Activated CD4-positive, alpha-beta T cell treated with anti-CD3 and anti-CD28 coated beads, Interleukin-2, amount 10 ng/mL, durations not matched to agents 24 days and 14 days (primary cell): ENCODE results near the gene SYNDIG1L. TPM values are rescaled to one million over a fixed set of nuclear protein-coding genes. Genes with fewer than 3 reads are reported as not detected.

Experiments
- DNase-seq: peaks from one replicate; pipeline ENCODE4 v3.0.0; 2022
- H3K27ac Mint-ChIP-seq: one replicate; pipeline ENCODE4 v1.8.0; 2022; ENCODE audit warnings: mild to moderate bottlenecking, mixed read lengths
- H3K27me3 Mint-ChIP-seq: one replicate; pipeline ENCODE4 v1.8.0; 2022; ENCODE audit warnings: mixed read lengths
- H3K36me3 Mint-ChIP-seq: one replicate; pipeline ENCODE4 v1.8.0; 2022; ENCODE audit warnings: low read depth, mild to moderate bottlenecking, mixed read lengths
- H3K4me1 Mint-ChIP-seq: one replicate; pipeline ENCODE4 v1.8.0; 2021; ENCODE audit warnings: mixed read lengths
- H3K4me3 Mint-ChIP-seq: one replicate; pipeline ENCODE4 v1.8.0; 2022; ENCODE audit warnings: mild to moderate bottlenecking, moderate library complexity, mixed read lengths
- H3K9me3 Mint-ChIP-seq: one replicate; pipeline ENCODE4 v1.8.0; 2021; ENCODE audit warnings: mixed read lengths
- intact Hi-C: fragments of 100-400 bp; cut with micrococcal nuclease; formaldehyde crosslinking; loops from one replicate; pipeline ENCODE4 v1.15.1; 2023
- total RNA-seq: library from RNA; stranded (reverse); gene quantifications from 2 replicates; pipeline ENCODE4 v1.2.3, GENCODE V29; 2022

The SYNDIG1L gene
- total RNA-seq: not detected in 2 replicates

DNA sequence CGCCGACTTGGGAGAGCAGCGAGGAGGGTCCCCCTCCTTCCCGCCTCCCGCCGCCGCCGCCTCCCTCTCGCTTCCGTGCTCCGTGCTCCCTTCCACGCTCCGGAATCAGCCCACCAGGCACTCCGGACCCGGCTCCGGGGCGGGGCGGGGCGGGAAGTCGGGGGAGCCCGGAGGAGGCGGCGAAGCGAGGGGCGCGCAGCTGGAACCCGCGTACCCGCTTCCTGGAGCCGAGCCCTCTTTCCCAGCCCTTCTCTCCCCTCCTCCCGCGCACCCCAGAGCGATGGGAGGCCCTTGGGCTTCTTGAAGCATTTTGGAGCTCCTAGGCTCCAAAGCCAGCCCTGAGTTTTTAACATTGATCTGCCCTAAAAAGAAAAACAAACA lies at the start of gene SYNDIG1L:
Gene SYNDIG1L (minus strand): TSS at position 9 of the 381 bp plus-strand sequence. CDS start 16,466 bp downstream, outside the sequence.
- intact Hi-C loops: no loop called here
- peaks cover 36% of the 10 kb centered on the region for H3K27me3 Mint-ChIP-seq
- no peak within 1 kb of the TSS for H3K27ac Mint-ChIP-seq
- peak within 1 kb of the TSS; percentile 26 for H3K4me3 Mint-ChIP-seq
- H3K9me3 Mint-ChIP-seq: no peaks in the 10 kb centered on the region
- no peaks in the 10 kb centered on the region for H3K36me3 Mint-ChIP-seq
- no peak for DNase-seq
- peaks cover 2% of the 10 kb centered on the region for H3K4me1 Mint-ChIP-seq

DNA sequence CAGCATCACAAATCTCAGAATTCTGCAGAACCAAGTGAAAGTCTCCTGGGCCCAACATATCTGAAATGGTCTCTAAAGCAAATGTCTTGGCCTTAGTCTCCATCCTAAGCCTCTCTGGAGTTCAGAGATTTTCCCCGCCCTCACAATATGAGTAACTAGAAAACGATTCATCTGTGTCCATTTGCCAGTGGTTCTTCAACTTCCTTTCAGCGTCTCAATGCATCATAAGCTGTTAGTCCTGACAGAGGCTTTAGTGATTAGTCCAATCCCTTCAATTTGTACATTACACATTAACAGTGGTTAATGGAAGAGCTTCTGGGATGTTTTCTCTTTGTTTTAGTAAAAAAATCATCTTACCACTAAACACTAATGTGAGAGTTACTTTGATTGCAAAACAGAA lies 49.7 kb upstream of the SYNDIG1L start:
- Mint-ChIP-seq H3K9me3 (no peaks in the 10 kb centered on the region), H3K36me3 (peaks cover 2% of the 10 kb centered on the region), H3K4me1 (no peaks in the 10 kb centered on the region), H3K27ac (no peak overlapping the region), H3K4me3 (no peak overlapping the region), H3K27me3 (no peaks in the 10 kb centered on the region)
- no peak for DNase-seq
- intact Hi-C loops: no loop called here

DNA sequence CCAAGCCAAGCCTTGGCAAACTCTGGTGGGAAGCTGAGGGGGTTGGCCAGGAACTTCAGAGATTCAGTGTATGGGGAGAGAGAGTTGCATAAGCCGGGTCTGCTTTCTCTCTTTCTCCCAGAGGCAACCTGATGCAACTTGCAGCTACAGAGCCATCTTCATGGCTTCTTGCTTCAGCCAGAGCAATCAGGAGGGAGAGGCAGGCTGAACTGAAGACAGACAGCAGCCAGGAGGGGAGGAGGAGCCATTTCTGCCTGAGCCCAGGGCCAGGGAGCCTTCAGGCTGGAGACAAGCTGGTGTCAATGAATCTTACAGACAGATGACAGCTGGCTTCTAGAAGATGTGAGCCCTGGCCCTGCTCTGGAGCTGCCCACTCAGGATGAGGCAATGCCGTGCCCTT lies 48.4 kb upstream of the SYNDIG1L start:
- Mint-ChIP-seq H3K36me3 (peaks cover 2% of the 10 kb centered on the region), H3K27me3 (no peaks in the 10 kb centered on the region), H3K4me1 (no peaks in the 10 kb centered on the region), H3K9me3 (no peaks in the 10 kb centered on the region), H3K4me3 (no peak overlapping the region), H3K27ac (no peak overlapping the region)
- intact Hi-C loops: no loop called here
- no peak for DNase-seq

DNA sequence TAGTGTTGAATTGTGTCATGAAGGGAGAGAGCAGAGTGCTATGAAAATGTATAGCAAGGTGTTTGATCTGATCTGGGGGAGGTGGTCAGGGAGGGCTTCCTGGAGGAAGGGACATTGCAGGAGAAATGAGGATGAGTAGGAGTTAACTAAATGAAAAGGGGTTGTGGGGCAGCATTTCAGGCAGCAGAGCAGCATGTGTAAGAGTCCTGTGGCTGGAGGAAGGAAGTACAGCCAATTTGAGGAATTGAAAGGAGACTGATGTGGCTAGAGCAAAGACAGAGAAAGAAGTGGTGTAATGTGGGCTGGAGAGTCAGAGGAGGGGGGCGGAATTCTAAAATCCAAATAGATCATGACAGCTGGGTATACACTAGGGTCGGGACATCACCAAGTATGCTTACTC lies 46.6 kb upstream of the SYNDIG1L start:
- H3K36me3 Mint-ChIP-seq: no peaks in the 10 kb centered on the region
- H3K9me3 Mint-ChIP-seq: no peaks in the 10 kb centered on the region
- H3K4me1 Mint-ChIP-seq: peaks cover 5% of the 10 kb centered on the region
- H3K27ac Mint-ChIP-seq: no peak overlapping the region
- no peaks in the 10 kb centered on the region for H3K27me3 Mint-ChIP-seq
- no peak overlapping the region for H3K4me3 Mint-ChIP-seq
- DNase-seq: no peak
- intact Hi-C loops: no loop called here

DNA sequence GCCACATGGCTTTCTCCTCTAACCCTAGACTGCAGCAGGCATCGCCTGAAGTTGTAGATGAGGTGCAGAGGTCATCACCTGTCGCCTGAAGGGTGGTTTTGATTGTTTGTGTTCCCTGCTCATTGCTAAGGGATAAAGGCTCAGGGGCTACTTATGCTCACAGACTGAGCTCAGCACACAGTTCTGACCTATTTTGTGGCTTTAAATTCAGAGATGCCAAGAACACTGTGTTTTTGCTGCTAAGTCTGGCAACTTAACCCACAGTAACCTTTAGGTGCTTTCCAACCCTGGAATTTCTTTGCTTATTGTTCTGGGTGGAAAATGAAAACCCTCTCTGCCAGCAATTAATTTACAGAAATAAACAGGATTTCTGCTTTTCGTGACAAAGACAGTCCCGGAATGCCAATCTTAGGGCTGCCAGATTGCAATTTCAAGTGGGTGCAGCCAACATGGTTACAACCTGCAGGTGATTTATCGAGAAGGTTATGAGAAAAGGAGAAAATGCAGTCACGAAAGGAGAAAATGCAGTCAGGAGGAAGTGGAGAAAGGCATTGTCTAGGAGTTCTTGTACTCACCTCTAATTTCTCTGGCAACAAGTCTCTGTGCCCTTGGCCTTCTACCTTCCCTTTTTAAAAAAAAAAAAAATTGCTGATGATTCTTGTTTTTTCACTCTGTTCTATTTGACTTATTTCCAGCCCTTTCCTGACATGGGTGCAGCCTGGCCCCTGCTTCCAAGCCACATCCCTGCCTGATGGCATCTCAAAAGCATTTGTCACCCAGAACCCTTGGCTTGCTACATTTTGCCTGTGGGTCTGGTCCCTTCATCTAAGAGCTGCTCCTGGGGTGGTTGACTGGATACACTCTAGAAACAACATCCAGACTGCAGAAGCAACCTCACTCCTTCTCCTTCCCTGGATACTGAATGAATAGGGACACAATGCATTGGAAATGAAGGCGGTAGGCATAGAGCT lies 43.8 kb upstream of the SYNDIG1L start:
- Mint-ChIP-seq H3K36me3 (no peaks in the 10 kb centered on the region), H3K4me1 (peaks cover 5% of the 10 kb centered on the region), H3K27me3 (no peaks in the 10 kb centered on the region), H3K4me3 (no peak overlapping the region), H3K9me3 (no peaks in the 10 kb centered on the region), H3K27ac (no peak overlapping the region)
- DNase-seq: no peak
- intact Hi-C loops: no loop called here

DNA sequence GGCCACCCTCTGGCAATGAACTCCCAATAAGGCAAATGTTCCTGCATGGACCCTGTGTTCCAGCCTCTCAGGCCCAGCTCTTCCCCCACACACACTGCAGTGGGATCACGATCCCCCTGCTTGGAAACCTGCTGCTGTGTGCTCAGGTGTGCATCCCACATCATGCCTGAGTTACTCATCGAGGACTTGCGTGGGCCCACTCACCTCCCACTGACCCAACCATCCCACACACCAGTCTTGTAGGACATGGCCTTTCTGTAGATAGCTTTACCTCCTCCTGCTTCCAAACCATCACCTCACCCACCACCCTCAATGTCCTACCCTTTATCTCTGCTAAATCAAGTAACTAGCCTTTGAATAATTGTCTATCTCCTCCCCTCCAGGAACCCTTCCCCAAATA lies 42.5 kb upstream of the SYNDIG1L start:
- H3K36me3 Mint-ChIP-seq: no peaks in the 10 kb centered on the region
- no peak overlapping the region for H3K4me3 Mint-ChIP-seq
- DNase-seq: no peak
- H3K9me3 Mint-ChIP-seq: no peaks in the 10 kb centered on the region
- H3K4me1 Mint-ChIP-seq: peaks cover 5% of the 10 kb centered on the region
- peaks cover 1% of the 10 kb centered on the region for H3K27me3 Mint-ChIP-seq
- intact Hi-C loops: no loop called here
- H3K27ac Mint-ChIP-seq: no peak overlapping the region

DNA sequence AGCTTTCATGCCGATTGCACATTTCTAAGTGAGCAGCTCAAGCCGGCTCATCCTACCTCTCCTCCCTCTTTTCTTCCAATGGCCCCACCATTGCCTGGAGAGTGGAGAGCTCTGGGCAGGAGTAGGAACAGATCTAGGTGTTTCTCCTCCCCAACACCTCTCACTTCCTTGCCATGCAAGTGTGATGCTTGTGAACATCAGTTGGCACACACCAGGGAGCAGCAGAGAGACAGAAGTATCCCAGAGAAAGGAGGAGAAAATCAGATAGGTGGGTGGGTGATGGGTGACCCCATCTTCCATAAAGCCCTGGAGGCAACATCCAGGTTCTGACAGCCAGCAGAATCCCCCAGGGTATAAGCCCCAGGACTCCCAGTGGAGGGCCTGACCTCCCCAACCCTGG lies 39.3 kb upstream of the SYNDIG1L start:
- no peaks in the 10 kb centered on the region for H3K9me3 Mint-ChIP-seq
- no peaks in the 10 kb centered on the region for H3K36me3 Mint-ChIP-seq

DNA sequence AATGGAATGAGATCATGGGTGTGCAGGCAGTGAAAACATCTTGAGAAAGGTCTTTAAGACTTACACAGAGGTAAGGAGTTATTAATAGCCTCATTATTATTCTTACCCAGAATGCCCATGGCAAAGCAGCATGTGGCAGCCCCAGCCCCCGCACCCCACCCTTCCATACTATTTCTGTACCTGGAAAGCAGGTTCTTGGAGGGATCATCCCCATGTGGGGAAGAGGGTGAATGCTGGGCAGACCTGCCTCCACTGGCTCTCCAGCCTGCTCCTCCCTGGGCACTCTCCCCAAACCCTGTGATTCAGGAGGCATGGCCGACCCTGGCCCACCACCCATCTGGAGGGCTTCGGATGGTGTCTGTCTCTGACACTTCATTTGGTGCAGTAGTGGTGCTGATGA lies 38.8 kb upstream of the SYNDIG1L start:
- Mint-ChIP-seq H3K4me1 (peaks cover 5% of the 10 kb centered on the region), H3K27ac (no peak overlapping the region), H3K36me3 (no peaks in the 10 kb centered on the region), H3K9me3 (no peaks in the 10 kb centered on the region), H3K4me3 (no peak overlapping the region), H3K27me3 (peaks cover 6% of the 10 kb centered on the region)
- intact Hi-C loops: no loop called here
- DNase-seq: no peak

More for the DNA sequence above, 39.3 kb upstream of the SYNDIG1L start:
- Mint-ChIP-seq H3K27ac (no peak overlapping the region), H3K4me1 (peaks cover 5% of the 10 kb centered on the region), H3K4me3 (no peak overlapping the region), H3K27me3 (peaks cover 6% of the 10 kb centered on the region)
- intact Hi-C loops: no loop called here
- DNase-seq: no peak

DNA sequence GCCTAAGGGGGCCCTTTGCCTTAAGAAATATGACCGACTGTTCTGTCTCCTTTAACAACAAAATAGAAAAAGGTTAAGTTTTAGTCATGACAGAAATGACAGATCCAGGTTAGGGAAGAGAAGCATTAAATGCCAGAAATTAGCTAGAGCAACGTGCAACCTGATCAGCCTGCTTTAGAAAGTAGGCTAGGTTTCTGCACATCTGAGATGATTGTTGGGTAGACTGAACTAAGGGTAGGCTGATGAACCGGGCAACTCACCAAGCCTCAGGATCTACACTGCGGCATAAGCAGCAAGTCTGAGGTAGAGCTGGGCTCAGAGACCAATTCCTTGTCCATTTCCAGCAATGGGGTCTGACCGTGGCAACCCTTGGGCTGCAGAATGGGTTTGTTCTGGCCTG lies 37.7 kb upstream of the SYNDIG1L start:
- H3K27ac Mint-ChIP-seq: no peak overlapping the region

DNA sequence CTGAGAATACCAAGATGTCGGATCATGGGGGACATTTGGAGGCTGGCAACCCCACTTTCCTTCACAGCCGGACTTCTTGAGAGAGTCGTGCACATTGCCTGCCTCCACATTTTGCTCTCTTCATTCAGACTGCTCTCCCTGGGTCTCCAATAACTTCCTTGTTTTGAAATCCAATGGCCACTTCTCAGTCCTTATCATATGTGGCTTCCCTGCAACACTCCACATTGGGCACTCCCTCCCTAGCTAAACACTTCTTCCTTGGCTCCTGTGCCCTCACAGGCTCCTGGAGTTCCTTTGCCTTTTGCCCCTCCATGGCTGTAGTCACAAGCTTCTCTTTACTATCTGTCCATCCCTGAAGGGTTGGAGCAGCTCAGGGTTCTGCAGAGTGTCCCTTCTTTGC lies 37.0 kb upstream of the SYNDIG1L start:
- intact Hi-C loops: no loop called here

More for the DNA sequence above, 37.7 kb upstream of the SYNDIG1L start:
- no peak for DNase-seq
- intact Hi-C loops: no loop called here
- H3K36me3 Mint-ChIP-seq: no peaks in the 10 kb centered on the region
- H3K4me1 Mint-ChIP-seq: peaks cover 3% of the 10 kb centered on the region
- peaks cover 6% of the 10 kb centered on the region for H3K27me3 Mint-ChIP-seq
- no peak overlapping the region for H3K4me3 Mint-ChIP-seq
- no peaks in the 10 kb centered on the region for H3K9me3 Mint-ChIP-seq

DNA sequence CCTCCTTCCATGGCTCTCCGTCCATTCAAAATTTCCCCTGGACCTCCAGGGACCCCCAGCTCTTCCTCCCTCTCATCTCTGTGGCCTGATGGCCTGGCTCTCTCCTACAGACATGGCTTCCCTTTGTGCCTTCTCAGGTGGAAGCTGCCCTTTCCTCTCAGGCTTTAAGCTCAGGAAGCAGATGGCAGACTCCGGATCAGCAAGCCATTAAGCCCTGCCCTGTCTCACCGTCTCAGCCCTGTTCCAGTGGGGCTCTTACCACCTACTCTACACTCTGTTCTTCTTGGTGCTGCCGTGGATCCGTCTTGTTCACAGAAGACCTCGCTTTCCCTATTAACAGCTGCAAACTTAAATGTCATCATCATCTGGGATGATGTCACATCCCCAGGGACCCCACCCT lies 34.0 kb upstream of the SYNDIG1L start:
- no peaks in the 10 kb centered on the region for H3K36me3 Mint-ChIP-seq
- intact Hi-C loops: no loop called here
- no peak overlapping the region for H3K27ac Mint-ChIP-seq
- no peak overlapping the region for H3K4me3 Mint-ChIP-seq
- no peaks in the 10 kb centered on the region for H3K4me1 Mint-ChIP-seq
- peaks cover 6% of the 10 kb centered on the region for H3K27me3 Mint-ChIP-seq
- DNase-seq: no peak
- H3K9me3 Mint-ChIP-seq: no peaks in the 10 kb centered on the region

More for the DNA sequence above, 37.0 kb upstream of the SYNDIG1L start:
- Mint-ChIP-seq H3K4me3 (no peak overlapping the region), H3K36me3 (no peaks in the 10 kb centered on the region), H3K4me1 (no peaks in the 10 kb centered on the region), H3K9me3 (no peaks in the 10 kb centered on the region), H3K27me3 (peaks cover 6% of the 10 kb centered on the region), H3K27ac (no peak overlapping the region)
- DNase-seq: no peak

DNA sequence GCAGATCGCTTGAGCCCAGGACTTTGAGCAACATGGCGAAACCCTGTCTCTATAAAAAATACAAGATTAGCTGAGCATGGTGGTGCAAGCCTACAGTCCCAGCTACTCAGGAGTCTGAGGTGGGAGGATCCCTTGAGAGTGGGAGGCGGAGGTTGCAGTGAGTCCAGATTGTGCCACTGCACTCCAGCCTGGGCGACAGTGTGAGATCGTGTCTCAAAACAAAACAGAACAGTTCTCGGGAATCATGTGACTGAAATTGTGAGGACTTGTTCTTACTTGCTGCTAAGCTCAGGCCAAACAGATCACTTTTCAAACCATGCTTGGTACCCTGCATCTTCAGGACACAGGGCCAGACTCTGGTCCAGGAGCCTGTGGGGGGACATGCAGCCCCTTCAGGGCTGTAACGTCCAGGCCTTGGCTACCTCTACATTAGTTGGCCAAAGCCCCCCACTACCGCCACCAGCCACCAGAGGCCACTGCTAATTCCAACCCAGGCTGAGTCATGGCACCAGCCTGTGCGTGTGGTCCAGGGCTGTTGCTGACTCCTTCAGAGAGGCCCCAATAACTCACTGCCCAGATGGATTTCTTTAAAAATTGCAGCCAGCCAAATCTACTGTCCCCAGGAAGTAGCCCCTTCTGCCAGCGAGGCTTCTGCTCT lies 33.4 kb upstream of the SYNDIG1L start:
- DNase-seq: peak; percentile 64
- intact Hi-C loops: no loop called here
- Mint-ChIP-seq H3K4me3 (no peak overlapping the region), H3K27me3 (peaks cover 9% of the 10 kb centered on the region), H3K36me3 (no peaks in the 10 kb centered on the region), H3K9me3 (no peaks in the 10 kb centered on the region), H3K4me1 (no peaks in the 10 kb centered on the region), H3K27ac (no peak overlapping the region)

DNA sequence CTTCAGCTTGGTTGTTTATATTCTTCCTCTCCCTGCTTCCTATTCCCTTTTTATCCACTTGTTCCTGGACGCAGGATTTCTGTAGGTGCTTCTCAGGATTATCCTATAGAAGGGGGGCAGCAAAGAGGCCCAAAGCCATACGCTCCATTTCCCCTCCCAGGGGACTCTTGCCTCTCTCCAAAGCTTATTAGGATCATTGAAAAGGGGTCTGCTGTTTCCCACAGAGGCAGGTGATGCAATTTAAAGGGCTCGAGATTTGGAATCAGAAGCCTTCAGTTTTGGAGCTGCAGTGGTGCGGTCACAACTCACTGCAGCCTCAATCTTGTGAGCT lies 31.5 kb upstream of the SYNDIG1L start:
- no peaks in the 10 kb centered on the region for H3K36me3 Mint-ChIP-seq
- no peaks in the 10 kb centered on the region for H3K4me1 Mint-ChIP-seq
- H3K4me3 Mint-ChIP-seq: no peak overlapping the region
- DNase-seq: no peak
- intact Hi-C loops: no loop called here
- peaks cover 18% of the 10 kb centered on the region for H3K27me3 Mint-ChIP-seq
- H3K9me3 Mint-ChIP-seq: no peaks in the 10 kb centered on the region
- H3K27ac Mint-ChIP-seq: no peak overlapping the region

DNA sequence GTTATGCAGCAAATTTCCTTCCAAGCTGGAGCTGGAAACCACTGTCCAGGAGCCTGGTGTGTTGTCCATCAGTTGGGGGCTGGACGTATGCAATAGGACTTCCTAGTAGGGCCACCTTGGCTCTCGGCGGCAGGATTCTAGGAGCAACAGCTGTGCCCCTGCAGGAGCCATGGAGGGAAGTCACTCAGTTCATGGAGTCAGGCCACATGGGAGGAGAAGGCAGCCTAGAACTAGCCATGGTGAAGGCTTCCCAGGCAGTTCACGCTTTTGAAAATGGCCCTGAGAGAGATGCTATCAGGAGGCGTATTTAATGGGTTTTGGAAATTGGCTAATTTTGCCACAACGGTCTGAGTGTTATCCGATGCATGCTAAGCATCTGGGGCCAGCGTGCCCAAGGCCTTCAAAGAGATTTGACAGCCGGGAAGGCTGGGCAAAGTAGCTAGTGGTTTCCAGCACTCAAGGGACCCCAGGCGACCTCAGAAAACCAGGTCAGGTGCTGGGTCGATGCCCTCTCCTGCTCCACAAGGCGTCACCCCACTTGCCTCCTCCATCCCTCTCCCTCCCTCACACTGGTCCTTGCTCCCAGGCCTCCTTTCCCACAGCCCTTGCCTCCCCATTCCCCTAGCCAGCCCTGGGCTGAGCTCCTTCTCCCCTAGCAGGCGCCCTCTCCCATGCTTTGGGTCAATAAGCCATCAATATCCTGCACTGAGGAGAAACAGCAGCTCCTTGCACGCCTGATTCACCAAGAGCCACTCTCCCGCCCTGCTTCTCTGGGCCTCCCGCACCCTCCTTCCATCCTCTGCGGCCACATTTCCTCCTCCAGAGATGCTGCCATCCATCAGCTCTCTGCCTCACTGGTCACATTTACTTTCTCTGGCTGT lies 30.9 kb upstream of the SYNDIG1L start:
- no peaks in the 10 kb centered on the region for H3K36me3 Mint-ChIP-seq
- intact Hi-C loops: no loop called here

More for the DNA sequence above, 30.9 kb upstream of the SYNDIG1L start:
- no peaks in the 10 kb centered on the region for H3K9me3 Mint-ChIP-seq
- H3K4me3 Mint-ChIP-seq: no peak overlapping the region
- DNase-seq: no peak
- H3K4me1 Mint-ChIP-seq: no peaks in the 10 kb centered on the region
- peaks cover 21% of the 10 kb centered on the region for H3K27me3 Mint-ChIP-seq
- H3K27ac Mint-ChIP-seq: no peak overlapping the region
